Stimulated activated CD8-positive, alpha-beta memory T cell treated with anti-CD3 and anti-CD28 coated beads, Interleukin-12 subunit alpha, Interleukin-12 subunit beta, amount 100 ng/mL, for 4 hours (primary cell): Measurements from ENCODE around the gene PCDHB13.
"Not testable (repeated sequence)": the region's sequence is repeated elsewhere in the genome, so short reads cannot be mapped to it uniquely, and the experiment has no call there.

Experiments
- DNase-seq: peaks from one replicate; pipeline ENCODE4 v3.0.0-alpha.2; 2020; ENCODE audit warnings: low read depth

PCDHB13 gene

DNA sequence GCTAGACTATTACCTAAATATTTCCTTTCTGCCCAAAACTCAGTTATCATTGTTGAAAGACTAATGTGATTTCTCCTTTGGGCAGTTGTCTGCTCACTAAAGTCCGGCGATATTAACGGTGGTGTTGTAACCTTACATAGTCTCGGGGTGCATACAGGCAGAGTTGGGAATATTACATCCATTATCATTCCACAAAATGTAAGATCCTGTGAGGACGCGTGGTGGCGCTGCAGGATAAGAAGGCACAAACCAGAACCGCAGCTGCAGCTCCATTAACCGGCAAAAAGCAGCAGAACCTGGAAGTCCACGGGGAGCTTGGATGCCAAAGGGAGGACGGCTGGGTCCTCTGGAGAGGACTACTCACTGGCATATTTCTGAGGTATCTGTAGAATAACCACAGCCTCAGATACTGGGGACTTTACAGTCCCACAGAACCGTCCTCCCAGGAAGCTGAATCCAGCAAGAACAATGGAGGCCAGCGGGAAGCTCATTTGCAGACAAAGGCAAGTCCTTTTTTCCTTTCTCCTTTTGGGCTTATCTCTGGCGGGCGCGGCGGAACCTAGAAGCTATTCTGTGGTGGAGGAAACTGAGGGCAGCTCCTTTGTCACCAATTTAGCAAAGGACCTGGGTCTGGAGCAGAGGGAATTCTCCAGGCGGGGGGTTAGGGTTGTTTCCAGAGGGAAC, at the start of gene PCDHB13:
TSS of gene PCDHB13 (plus strand) at position 264 of the 684 bp plus-strand sequence. CDS start at position 469, 205 bp downstream.
- DNase-seq: not testable (repeated sequence)

DNA sequence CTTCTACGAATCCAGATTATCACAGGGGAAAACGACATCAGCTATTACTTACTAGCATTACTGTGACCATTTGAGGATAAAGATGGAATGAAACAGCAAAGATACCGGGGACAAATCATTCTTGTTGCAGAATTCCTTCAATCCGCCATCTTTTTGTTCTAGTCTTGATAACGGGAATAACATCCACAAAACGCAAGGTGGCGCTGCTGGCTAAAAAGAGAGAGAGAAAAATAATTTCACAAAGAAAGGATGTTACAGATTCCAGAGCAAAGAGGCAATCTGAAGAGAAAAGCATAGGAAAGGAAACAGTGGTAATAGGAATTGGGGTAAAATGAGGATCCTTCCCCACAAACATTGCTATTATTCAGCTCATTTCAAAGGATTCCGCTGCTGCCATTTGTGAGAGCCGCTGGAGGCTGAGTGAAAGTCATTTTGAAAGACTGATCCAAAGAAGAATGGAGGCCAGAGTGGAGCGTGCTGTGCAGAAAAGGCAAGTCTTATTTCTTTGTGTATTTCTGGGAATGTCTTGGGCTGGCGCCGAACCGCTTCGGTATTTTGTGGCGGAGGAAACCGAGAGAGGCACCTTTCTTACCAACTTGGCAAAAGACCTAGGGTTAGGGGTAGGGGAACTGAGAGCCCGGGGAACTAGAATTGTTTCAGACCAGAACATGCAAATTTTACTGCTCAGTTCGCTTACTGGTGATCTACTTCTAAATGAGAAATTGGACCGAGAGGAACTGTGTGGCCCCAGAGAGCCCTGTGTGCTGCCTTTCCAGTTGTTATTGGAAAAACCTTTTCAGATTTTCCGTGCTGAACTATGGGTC, 41.1 kb upstream of the PCDHB13 start, which contains the start of gene PCDHB7:
TSS of gene PCDHB7 (plus strand) at position 264 of the 824 bp plus-strand sequence. CDS start at position 456, 192 bp downstream.
- no peak for DNase-seq

- not testable (repeated sequence) for DNase-seq
These were observed 39.2 kb upstream of the PCDHB13 start for GRCh38 chr5:141174291-141175104.

DNA sequence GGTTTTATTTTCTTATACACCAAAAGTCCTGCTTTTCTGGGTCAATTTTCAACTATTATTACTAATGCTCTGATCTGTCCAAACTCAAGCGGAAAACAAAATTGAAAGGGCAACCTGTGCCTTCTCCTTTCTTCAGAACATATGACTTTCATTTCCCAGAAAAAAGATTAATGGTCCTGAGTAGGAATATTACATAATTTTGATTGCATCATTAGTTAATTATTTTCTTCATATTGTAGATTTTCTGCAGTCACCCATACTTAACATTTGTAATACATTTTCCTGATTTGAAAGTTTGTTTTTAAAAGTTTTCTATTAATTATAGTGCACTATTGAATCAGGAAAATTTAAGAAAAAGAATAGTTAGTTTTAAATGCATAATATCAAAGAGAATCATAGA, 37.8 kb upstream of the PCDHB13 start:
- no peak for DNase-seq

DNA sequence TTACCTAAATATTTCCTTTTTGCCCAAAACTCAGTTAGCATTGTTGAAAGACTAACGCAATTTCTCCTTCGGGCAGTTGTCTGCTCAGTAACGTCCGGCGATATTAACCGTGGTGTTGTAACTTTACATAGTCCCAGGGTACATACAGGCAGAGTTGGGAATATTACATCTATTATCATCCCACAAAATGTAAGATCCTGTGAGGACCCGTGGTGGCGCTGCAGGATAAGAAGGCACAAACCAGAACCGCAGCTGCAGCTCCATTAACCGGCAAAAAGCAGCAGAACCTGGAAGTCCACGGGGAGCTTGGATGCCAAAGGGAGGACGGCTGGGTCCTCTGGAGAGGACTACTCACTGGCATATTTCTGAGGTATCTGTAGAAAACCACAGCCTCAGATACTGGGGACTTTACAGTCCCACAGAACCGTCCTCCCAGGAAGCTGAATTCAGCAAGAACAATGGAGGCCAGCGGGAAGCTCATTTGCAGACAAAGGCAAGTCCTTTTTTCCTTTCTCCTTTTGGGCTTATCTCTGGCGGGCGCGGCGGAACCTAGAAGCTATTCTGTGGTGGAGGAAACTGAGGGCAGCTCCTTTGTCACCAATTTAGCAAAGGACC, 36.0 kb upstream of the PCDHB13 start, which contains the start of gene PCDHB8:
TSS of gene PCDHB8 (plus strand) at position 214 of the 615 bp plus-strand sequence. CDS start at position 459, 245 bp downstream.
- DNase-seq: not testable (repeated sequence)

DNA sequence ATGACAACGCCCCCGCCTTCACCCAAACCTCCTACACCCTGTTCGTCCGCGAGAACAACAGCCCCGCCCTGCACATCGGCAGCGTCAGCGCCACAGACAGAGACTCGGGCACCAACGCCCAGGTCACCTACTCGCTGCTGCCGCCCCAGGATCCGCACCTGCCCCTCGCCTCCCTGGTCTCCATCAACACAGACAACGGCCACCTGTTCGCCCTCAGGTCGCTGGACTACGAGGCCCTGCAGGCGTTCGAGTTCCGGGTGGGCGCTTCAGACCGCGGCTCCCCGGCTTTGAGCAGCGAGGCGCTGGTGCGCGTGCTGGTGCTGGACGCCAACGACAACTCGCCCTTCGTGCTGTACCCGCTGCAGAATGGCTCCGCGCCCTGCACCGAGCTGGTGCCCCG, 34.3 kb upstream of the PCDHB13 start:
- DNase-seq: not testable (repeated sequence)

DNA sequence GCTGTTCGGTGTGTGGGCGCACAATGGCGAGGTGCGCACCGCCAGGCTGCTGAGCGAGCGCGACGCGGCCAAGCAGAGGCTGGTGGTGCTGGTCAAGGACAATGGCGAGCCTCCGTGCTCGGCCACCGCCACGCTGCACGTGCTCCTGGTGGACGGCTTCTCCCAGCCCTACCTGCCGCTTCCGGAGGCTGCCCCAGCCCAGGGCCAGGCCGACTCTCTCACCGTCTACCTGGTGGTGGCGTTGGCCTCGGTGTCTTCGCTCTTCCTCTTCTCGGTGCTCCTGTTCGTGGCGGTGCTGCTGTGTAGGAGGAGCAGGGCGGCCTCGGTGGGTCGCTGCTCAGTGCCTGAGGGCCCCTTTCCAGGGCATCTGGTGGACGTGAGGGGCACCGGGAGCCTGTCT, 33.8 kb upstream of the PCDHB13 start:
- DNase-seq: not testable (repeated sequence)

- no peak for DNase-seq
These were observed 33.4 kb upstream of the PCDHB13 start for GRCh38 chr5:141180313-141180712.

DNA sequence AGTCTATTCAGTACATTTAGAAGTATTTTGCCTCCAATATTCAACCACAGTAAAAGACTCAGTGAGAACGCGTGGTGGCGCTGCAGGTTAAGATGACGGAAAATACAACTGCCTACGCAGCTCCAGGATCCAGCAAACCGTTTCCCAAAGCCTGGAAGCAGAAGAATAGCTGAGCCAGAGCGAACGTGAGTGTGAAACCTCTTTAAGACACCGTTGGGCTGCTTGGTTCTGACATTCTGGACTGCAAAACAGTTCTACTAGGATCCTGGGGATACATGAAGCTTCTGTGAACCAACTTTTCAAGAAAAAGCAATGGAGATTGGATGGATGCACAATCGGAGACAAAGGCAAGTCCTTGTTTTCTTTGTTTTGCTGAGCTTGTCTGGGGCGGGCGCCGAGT, 31.5 kb upstream of the PCDHB13 start, which contains the start of gene PCDHB16:
TSS of gene PCDHB16 (plus strand) at position 140 of the 400 bp plus-strand sequence. CDS start at position 313, 173 bp downstream.
- no peak for DNase-seq

DNA sequence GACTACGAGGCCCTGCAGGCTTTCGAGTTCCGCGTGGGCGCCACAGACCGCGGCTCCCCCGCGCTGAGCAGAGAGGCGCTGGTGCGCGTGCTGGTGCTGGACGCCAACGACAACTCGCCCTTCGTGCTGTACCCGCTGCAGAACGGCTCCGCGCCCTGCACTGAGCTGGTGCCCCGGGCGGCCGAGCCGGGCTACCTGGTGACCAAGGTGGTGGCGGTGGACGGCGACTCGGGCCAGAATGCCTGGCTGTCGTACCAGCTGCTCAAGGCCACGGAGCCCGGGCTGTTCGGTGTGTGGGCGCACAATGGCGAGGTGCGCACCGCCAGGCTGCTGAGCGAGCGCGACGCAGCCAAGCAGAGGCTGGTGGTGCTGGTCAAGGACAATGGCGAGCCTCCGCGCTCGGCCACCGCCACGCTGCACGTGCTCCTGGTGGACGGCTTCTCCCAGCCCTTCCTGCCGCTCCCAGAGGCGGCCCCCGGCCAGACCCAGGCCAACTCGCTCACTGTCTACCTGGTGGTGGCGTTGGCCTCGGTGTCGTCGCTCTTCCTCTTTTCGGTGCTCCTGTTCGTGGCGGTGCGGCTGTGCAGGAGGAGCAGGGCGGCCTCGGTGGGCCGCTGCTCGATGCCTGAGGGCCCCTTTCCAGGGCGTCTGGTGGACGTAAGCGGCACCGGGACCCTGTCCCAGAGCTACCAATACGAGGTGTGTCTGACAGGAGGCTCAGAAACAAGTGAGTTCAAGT, 29.4 kb upstream of the PCDHB13 start:
- not testable (repeated sequence) for DNase-seq

DNA sequence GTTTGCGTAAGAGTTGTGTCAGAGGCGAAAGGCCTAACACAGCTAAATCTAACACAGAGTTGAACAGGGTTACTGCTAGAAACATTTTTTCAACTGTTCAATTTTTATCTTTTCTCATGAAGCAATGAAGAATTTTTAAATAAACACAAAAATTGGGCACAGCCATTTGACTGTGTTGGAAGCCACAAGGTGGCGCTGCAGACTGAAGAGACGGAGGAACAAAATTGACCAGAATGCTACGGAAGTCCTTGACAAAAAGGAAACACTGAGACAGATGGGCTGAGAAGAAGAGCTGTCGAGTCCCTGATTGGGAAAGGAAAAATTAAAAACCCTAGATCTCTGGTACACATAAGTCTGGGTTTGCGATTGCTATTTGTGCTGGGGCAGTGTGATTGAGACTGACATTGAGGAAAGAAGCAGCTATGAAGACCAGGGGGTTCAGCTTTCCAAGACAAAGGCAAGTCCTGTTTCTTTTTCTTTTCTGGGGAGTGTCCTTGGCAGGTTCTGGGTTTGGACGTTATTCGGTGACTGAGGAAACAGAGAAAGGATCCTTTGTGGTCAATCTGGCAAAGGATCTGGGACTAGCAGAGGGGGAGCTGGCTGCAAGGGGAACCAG, 26.7 kb upstream of the PCDHB13 start, which contains the start of gene PCDHB9:
TSS of gene PCDHB9 (plus strand) at position 265 of the 616 bp plus-strand sequence. CDS start at position 423, 158 bp downstream.
- no peak for DNase-seq

- not testable (repeated sequence) for DNase-seq
These were observed 25.0 kb upstream of the PCDHB13 start for GRCh38 chr5:141188682-141189081.

DNA sequence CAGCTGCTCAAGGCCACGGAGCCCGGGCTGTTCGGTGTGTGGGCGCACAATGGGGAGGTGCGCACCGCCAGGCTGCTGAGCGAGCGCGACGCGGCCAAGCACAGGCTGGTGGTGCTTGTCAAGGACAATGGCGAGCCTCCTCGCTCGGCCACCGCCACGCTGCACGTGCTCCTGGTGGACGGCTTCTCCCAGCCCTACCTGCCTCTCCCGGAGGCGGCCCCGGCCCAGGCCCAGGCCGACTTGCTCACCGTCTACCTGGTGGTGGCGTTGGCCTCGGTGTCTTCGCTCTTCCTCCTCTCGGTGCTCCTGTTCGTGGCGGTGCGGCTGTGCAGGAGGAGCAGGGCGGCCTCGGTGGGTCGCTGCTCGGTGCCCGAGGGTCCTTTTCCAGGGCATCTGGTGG, 24.6 kb upstream of the PCDHB13 start:
- not testable (repeated sequence) for DNase-seq

- no peak for DNase-seq
These were observed 21.5 kb upstream of the PCDHB13 start, which contains the start of gene PCDHB10 for GRCh38 chr5:141192110-141192725. TSS of gene PCDHB10 (plus strand) at chr5:141192353. CDS start at chr5:141192553, 200 bp downstream.

DNA sequence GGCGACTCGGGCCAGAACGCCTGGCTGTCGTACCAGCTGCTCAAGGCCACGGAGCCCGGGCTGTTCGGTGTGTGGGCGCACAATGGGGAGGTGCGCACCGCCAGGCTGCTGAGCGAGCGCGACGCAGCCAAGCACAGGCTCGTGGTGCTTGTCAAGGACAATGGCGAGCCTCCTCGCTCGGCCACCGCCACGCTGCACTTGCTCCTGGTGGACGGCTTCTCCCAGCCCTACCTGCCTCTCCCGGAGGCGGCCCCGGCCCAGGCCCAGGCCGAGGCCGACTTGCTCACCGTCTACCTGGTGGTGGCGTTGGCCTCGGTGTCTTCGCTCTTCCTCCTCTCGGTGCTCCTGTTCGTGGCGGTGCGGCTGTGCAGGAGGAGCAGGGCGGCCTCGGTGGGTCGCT, 19.4 kb upstream of the PCDHB13 start:
- DNase-seq: not testable (repeated sequence)

- DNase-seq: no peak
These were observed 17.4 kb upstream of the PCDHB13 start for GRCh38 chr5:141196363-141196762.

GRCh38 chr5:141199359-141200235, 14.1 kb upstream of the PCDHB13 start, which contains the start of gene PCDHB11:
TSS of gene PCDHB11 (plus strand) at chr5:141199627. CDS start at chr5:141199775, 148 bp downstream.
- DNase-seq: no peak

- not testable (repeated sequence) for DNase-seq
These were observed 12.6 kb upstream of the PCDHB13 start for GRCh38 chr5:141201126-141201525.
